Measurements from ENCODE around the gene RTP2.

DNA sequence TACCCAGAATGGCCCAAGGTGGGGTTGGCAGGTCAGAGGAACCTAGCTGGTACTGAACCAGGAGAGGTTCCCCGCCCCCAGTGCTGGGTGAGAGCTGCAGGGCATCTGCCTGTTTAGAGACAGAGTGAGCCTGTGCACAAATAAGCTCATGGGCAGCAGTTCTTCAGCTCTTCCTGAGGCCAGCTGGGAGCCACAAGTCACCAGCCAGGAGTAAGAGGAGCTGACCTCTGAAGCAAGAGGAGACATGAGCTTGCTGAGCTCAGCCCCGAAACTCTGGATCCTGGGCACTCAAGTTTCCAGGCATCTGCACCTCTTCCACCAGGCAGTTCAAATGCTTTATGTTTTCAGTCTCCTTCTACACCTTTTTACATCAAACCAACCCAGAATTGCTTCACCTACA is 2.1 kb downstream of the RTP2 start:
- no peak for TF ChIP-seq POLR2A (IDR thresholded peaks at IDR 0.05; ENCODE audit: low read depth, low read length)
- TF ChIP-seq, protein P1, sequence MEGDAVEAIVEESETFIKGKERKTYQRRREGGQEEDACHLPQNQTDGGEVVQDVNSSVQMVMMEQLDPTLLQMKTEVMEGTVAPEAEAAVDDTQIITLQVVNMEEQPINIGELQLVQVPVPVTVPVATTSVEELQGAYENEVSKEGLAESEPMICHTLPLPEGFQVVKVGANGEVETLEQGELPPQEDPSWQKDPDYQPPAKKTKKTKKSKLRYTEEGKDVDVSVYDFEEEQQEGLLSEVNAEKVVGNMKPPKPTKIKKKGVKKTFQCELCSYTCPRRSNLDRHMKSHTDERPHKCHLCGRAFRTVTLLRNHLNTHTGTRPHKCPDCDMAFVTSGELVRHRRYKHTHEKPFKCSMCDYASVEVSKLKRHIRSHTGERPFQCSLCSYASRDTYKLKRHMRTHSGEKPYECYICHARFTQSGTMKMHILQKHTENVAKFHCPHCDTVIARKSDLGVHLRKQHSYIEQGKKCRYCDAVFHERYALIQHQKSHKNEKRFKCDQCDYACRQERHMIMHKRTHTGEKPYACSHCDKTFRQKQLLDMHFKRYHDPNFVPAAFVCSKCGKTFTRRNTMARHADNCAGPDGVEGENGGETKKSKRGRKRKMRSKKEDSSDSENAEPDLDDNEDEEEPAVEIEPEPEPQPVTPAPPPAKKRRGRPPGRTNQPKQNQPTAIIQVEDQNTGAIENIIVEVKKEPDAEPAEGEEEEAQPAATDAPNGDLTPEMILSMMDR (conservative IDR thresholded peaks at IDR 0.05; ENCODE audit: low read depth, low read length) = no peak
- TF ChIP-seq, protein P2, sequence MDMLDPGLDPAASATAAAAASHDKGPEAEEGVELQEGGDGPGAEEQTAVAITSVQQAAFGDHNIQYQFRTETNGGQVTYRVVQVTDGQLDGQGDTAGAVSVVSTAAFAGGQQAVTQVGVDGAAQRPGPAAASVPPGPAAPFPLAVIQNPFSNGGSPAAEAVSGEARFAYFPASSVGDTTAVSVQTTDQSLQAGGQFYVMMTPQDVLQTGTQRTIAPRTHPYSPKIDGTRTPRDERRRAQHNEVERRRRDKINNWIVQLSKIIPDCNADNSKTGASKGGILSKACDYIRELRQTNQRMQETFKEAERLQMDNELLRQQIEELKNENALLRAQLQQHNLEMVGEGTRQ (IDR thresholded peaks at IDR 0.05; ENCODE audit: low read depth, low read length) = no peak
- no peak for TF ChIP-seq MAFK (IDR thresholded peaks at IDR 0.05; ENCODE audit: low read depth, low read length)
- TF ChIP-seq MXI1 (IDR thresholded peaks at IDR 0.05; ENCODE audit: borderline replicate concordance, low read depth, low read length) = no peak
